ENCODE data around the gene ASTN2. TPM values are rescaled to one million over a fixed set of nuclear protein-coding genes. Genes with fewer than 3 reads are reported as not detected.

The ASTN2 gene
- total and polyA plus RNA-seq, 2 experiments from 2014 or later = 7.0 to 24.6 TPM

DNA sequence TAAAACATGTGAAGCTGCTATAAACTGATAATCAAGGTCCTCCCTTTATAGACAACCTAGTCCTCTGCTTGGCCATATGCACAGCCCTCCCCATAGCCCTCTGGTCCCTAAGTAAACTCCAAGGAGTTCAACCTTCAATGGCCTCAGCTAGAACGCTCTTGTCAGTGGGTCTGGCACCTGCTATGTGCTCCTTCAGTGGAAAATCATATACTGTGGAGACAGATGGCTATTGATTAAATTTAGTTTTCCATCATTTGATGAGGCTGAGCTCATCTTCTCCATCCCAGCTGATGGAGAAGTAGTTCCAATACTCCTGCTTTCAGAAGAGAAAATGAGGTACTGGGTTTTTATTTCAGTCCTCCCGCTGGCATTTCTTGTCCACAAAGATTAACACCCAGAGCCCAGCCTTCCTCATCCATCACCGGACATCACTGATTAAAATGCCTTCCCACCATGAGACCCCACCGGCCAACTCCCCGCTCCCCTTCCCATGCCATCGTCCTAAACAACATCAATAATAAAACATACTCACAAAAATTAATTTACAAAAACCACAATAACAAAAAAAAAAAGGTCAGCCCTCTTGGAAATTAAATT lies 593.1 kb downstream of the ASTN2 start:
- Histone ChIP-seq H3F3A (replicated peaks; ENCODE audit: low read depth) (no peaks in the 10 kb centered on the region), H3K4me2 (no peak overlapping the region), H3K27me3 (ENCODE audit: insufficient read depth) (no peaks in the 10 kb centered on the region), H4K20me1 (replicated peaks; ENCODE audit: insufficient read depth) (no peaks in the 10 kb centered on the region; the same call in 1 of the 2 replicates), H3K9me2 (ENCODE audit: insufficient read depth) (no peaks in the 10 kb centered on the region), H3K27ac (ENCODE audit: low read depth) (no peak overlapping the region), H3K4me1 (ENCODE audit: insufficient read depth) (peaks cover 35% of the 10 kb centered on the region; the same call in 1 of the 2 replicates), H3K79me2 (replicated peaks; ENCODE audit: insufficient read depth) (no peaks in the 10 kb centered on the region), H3K36me3 (ENCODE audit: insufficient read depth) (no peaks in the 10 kb centered on the region), H2AFZ (no peak overlapping the region), H3K4me3 (no peak overlapping the region)
- no peak overlapping the region for H3K27ac Mint-ChIP-seq
- no peak for ATAC-seq
- H3K36me3 Mint-ChIP-seq (ENCODE audit: low read depth) = no peaks in the 10 kb centered on the region
- TF ChIP-seq, protein P1, sequence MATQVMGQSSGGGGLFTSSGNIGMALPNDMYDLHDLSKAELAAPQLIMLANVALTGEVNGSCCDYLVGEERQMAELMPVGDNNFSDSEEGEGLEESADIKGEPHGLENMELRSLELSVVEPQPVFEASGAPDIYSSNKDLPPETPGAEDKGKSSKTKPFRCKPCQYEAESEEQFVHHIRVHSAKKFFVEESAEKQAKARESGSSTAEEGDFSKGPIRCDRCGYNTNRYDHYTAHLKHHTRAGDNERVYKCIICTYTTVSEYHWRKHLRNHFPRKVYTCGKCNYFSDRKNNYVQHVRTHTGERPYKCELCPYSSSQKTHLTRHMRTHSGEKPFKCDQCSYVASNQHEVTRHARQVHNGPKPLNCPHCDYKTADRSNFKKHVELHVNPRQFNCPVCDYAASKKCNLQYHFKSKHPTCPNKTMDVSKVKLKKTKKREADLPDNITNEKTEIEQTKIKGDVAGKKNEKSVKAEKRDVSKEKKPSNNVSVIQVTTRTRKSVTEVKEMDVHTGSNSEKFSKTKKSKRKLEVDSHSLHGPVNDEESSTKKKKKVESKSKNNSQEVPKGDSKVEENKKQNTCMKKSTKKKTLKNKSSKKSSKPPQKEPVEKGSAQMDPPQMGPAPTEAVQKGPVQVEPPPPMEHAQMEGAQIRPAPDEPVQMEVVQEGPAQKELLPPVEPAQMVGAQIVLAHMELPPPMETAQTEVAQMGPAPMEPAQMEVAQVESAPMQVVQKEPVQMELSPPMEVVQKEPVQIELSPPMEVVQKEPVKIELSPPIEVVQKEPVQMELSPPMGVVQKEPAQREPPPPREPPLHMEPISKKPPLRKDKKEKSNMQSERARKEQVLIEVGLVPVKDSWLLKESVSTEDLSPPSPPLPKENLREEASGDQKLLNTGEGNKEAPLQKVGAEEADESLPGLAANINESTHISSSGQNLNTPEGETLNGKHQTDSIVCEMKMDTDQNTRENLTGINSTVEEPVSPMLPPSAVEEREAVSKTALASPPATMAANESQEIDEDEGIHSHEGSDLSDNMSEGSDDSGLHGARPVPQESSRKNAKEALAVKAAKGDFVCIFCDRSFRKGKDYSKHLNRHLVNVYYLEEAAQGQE (IDR thresholded peaks at IDR 0.05; ENCODE audit: unreplicated experiment) = no peak
- no peaks in the 10 kb centered on the region for H3K9me3 Mint-ChIP-seq
- H3K4me3 Mint-ChIP-seq = no peak overlapping the region
- peaks cover 22% of the 10 kb centered on the region; the same call in 2 of the 3 replicates for H3K4me1 Mint-ChIP-seq
- H3K27me3 Mint-ChIP-seq (ENCODE audit: insufficient read depth, low read depth, poor library complexity) = peaks cover 3% of the 10 kb centered on the region
- DNase-seq (ENCODE audit: low spot score) = no peak

DNA sequence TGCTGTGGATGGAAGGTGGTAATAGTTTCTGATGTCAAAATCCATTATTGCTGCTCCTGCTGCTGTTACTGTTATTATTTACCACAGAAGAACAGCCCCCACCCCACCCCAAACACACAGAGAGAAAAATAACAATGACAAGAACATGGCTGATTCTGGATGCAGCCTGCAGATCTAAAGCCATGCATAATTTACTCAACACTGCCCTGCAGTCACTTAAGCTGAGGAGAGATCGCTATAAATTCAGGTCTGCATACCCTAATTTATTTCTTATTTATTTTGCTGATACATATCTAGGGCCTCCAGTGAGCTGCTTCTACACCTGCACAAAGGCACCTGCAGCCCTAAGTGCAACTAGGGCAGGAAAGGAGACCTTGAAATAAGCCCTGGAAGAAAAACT lies 595.7 kb downstream of the ASTN2 start:
- DNase-seq (ENCODE audit: low spot score) (no peak), ATAC-seq (no peak)
- Mint-ChIP-seq H3K27ac (no peak overlapping the region), H3K4me3 (no peak overlapping the region), H3K9me3 (no peaks in the 10 kb centered on the region), H3K27me3 (ENCODE audit: insufficient read depth, low read depth, poor library complexity) (peaks cover 3% of the 10 kb centered on the region), H3K36me3 (ENCODE audit: low read depth) (no peaks in the 10 kb centered on the region), H3K4me1 (peaks cover 22% of the 10 kb centered on the region; the same call in 2 of the 3 replicates)
- Histone ChIP-seq H3K27ac (ENCODE audit: low read depth) (no peak overlapping the region), H3K79me2 (replicated peaks; ENCODE audit: insufficient read depth) (no peaks in the 10 kb centered on the region), H3F3A (replicated peaks; ENCODE audit: low read depth) (no peaks in the 10 kb centered on the region), H3K27me3 (ENCODE audit: insufficient read depth) (no peaks in the 10 kb centered on the region), H3K36me3 (ENCODE audit: insufficient read depth) (no peaks in the 10 kb centered on the region), H2AFZ (no peak overlapping the region), H3K4me3 (no peak overlapping the region), H3K4me2 (no peak overlapping the region), H4K20me1 (replicated peaks; ENCODE audit: insufficient read depth) (no peaks in the 10 kb centered on the region; the same call in 1 of the 2 replicates), H3K9me2 (ENCODE audit: insufficient read depth) (no peaks in the 10 kb centered on the region), H3K4me1 (ENCODE audit: insufficient read depth) (peaks cover 35% of the 10 kb centered on the region; the same call in 1 of the 2 replicates)
- TF ChIP-seq, protein P2, sequence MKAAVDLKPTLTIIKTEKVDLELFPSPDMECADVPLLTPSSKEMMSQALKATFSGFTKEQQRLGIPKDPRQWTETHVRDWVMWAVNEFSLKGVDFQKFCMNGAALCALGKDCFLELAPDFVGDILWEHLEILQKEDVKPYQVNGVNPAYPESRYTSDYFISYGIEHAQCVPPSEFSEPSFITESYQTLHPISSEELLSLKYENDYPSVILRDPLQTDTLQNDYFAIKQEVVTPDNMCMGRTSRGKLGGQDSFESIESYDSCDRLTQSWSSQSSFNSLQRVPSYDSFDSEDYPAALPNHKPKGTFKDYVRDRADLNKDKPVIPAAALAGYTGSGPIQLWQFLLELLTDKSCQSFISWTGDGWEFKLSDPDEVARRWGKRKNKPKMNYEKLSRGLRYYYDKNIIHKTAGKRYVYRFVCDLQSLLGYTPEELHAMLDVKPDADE (IDR thresholded peaks at IDR 0.05) = no peak
- TF ChIP-seq EZH2phosphoT487 (IDR thresholded peaks at IDR 0.05; ENCODE audit: unreplicated experiment) (no peak), EZH2 (IDR thresholded peaks at IDR 0.05; ENCODE audit: low read depth, unreplicated experiment) (no peak), NANOG (IDR thresholded peaks at IDR 0.05; ENCODE audit: borderline replicate concordance) (no peak), ZNF114 (CRISPR knock-in tag; IDR thresholded peaks at IDR 0.05) (no peak), ZNF331 (CRISPR knock-in tag; IDR thresholded peaks at IDR 0.05; ENCODE audit: low read depth) (no peak), STAT1 (IDR thresholded peaks at IDR 0.05; ENCODE audit: unreplicated experiment) (no peak)
- TF ChIP-seq, protein P1 (IDR thresholded peaks at IDR 0.05; ENCODE audit: unreplicated experiment) = no peak

Data from GM23338 (cell line).